GM23248 (cell line): ENCODE data around the gene PITPNB.

ENCODE experiments used
- EZH2 ChIP-seq: fragments of 200-600 bp; sonication (generic); IDR thresholded peaks from 2 replicates; pipeline ENCODE4 v1.6.1; 2018; ENCODE audit warnings: antibody characterized with exemption, mild to moderate bottlenecking; ENCODE audit not compliant: insufficient read depth, poor library complexity, severe bottlenecking
- EZH2phosphoT487 ChIP-seq: fragments of 200-600 bp; sonication (generic); IDR thresholded peaks from 2 replicates; pipeline ENCODE4 v1.6.1; 2018; ENCODE audit warnings: antibody characterized with exemption, moderate library complexity, mild to moderate bottlenecking, low read depth; ENCODE audit not compliant: insufficient read depth

DNA sequence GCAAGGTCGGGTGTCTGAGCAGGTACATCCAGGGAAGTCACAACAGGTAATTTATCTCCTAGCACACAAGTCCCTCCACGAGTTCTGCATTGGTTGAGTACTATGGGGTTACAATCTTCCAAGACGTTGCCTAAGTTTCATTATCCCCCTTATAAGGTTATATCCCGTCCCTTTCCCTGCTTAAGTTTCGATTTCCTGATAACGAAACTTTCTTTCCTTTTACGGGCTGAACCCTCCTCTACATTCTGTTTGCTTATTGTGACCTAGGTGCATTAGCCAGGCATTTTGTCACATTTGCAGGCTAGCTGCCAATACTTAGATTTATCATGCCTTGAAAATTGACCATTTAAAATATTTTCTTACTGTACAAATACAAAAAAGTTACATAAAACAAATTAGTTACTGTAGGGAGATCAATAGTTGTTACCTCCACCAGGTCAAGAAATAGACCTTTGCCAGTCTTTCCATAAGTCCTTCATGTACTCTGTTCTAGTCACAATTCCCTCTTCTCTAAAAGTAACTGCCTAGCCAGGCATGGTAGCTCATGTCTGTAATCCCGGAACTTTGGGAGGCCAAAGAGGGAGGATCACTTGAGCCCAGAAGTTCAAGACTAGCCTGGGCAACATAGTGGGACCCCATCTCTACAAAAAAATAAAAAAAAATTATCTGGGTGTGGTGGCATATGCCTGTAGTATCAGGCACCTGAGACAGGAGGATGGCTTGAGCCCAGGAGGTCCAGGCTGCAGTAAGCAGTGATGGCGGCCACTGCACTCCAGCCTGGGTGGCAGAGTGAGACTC lies 14.3 kb upstream of the PITPNB start:
- no peak for TF ChIP-seq EZH2phosphoT487
- TF ChIP-seq EZH2: no peak
